Thoracic aorta (tissue), 2 donors: ENCODE data around the gene TLX1. TPM values are rescaled to one million over a fixed set of nuclear protein-coding genes. Genes with fewer than 3 reads are reported as not detected.

Experiments
- ATAC-seq: fragments of 150-250 bp; one replicate; pipeline ENCODE4 v1.8.0; 2017; ENCODE audit warnings: low read depth; ENCODE audit not compliant: insufficient number of reproducible peaks, low FRiP score
- DNase-seq: peaks from one replicate; pipeline ENCODE4 v3.0.0-alpha.2; 2020; ENCODE audit warnings: low spot score
- H3K27ac ChIP-seq, 2 donors: fragments of 200-600 bp; sonication (generic); 1 replicate in 1 of 2; 2 replicates in 1 of 2; pipeline ENCODE4 v1.5.1; 2016; ENCODE audit warnings: mild to moderate bottlenecking in 2 of 2, moderate library complexity in 2 of 2
- H3K27me3 ChIP-seq: fragments of 200-600 bp; sonication (generic); replicated peaks from 2 replicates; pipeline ENCODE4 v1.6.0; 2016; ENCODE audit warnings: mild to moderate bottlenecking; ENCODE audit not compliant: insufficient read depth
- H3K36me3 ChIP-seq: fragments of 200-600 bp; sonication (generic); one replicate; pipeline ENCODE4 v1.5.1; 2016
- H3K4me1 ChIP-seq, 2 donors: fragments of 200-600 bp; sonication (generic); 1 replicate in 1 of 2; 2 replicates in 1 of 2; pipeline versions ENCODE4 v1.5.1 to v1.6.0; 2016; ENCODE audit warnings: low read depth in 2 of 2, mild to moderate bottlenecking in 1 of 2; ENCODE audit not compliant: control insufficient read depth in 1 of 2
- H3K4me3 ChIP-seq: fragments of 200-600 bp; sonication (generic); 2 replicates; pipeline ENCODE4 v1.5.1; 2016; ENCODE audit warnings: mild to moderate bottlenecking
- H3K9me3 ChIP-seq: fragments of 200-600 bp; sonication (generic); 2 replicates; pipeline ENCODE4 v1.5.1; 2016
- total RNA-seq, 2 donors: library from RNA; depleted of rRNA; stranded (reverse); fragments of >200 nt; gene quantifications; one replicate each; pipeline versions ENCODE4 v1.1.0 to v1.2.3, GENCODE V29; 2016
- TF ChIP-seq, protein P1 (sequence below): fragments of 200-600 bp; sonication (generic); IDR thresholded peaks from one replicate; pipeline ENCODE4 v1.5.1; 2019; ENCODE audit warnings: antibody characterized with exemption

The TLX1 gene
- total RNA-seq, 2 donors from 2014 or later = not detected

DNA sequence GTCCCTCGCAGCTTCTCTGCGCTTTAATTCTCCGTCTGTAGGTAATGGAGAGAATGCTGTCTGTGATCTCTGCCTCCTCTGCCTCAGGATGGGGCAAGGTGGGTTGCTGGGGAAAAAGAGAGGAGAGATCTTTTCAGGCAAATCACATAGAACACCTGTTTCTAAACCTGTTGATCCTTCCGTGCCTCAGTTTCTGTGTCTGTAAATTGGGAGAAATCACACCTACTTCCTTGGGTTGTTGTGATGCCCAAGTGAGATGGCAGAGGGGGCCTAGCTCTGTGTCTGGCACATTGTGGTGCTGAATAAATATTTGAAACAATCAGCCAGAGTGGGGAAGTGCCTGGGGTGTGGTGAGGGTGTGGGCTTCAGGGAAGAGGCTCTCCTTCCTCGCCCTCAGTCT lies 40.5 kb upstream of the TLX1 start:
- H3K27me3 ChIP-seq = peaks cover 7% of the 10 kb centered on the region

DNA sequence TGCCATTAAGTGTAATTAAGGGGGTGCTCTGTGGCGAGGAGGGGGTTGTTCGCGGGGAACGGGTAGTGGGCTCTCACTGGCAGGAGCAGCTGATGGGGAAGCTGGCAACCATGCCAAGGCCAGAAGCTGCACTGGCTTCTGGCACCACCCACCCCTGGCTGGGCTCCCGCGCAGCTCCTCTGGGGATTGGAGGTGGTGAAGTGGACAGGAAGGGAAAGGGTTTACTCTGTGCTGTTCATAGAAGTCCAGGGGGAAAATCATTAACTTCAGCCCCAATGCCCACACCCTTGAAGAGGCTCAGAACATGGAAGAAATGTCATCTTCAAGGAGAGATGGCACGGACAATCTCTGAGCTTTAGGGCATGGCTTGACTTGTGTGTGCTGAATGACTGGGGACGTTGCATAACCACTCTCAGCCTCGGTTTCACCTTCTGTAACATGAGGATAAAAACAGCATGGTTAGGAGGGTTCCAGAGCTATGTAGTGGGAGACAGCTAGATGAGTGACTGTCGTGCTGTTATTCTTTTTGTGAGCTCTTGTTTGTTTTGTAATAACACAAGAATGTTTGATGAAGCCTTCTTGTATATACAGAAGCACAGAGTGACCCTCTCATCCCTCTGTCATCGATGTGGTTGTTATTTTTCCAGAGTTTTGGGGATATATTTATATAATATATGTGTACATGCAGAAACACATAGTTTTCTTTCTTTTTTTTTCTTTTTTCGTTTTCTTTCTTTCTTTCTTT lies 39.4 kb upstream of the TLX1 start:
- Histone ChIP-seq H3K36me3 (no peaks in the 10 kb centered on the region), H3K27me3 (peaks cover 10% of the 10 kb centered on the region), H3K4me3 (no peak overlapping the region), H3K27ac (no peak overlapping the region), H3K4me1 (no peaks in the 10 kb centered on the region), H3K9me3 (no peaks in the 10 kb centered on the region)
- DNase-seq (no peak), ATAC-seq (no peak)
- TF ChIP-seq, protein P1, sequence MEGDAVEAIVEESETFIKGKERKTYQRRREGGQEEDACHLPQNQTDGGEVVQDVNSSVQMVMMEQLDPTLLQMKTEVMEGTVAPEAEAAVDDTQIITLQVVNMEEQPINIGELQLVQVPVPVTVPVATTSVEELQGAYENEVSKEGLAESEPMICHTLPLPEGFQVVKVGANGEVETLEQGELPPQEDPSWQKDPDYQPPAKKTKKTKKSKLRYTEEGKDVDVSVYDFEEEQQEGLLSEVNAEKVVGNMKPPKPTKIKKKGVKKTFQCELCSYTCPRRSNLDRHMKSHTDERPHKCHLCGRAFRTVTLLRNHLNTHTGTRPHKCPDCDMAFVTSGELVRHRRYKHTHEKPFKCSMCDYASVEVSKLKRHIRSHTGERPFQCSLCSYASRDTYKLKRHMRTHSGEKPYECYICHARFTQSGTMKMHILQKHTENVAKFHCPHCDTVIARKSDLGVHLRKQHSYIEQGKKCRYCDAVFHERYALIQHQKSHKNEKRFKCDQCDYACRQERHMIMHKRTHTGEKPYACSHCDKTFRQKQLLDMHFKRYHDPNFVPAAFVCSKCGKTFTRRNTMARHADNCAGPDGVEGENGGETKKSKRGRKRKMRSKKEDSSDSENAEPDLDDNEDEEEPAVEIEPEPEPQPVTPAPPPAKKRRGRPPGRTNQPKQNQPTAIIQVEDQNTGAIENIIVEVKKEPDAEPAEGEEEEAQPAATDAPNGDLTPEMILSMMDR = no peak

More for the DNA sequence above, 40.5 kb upstream of the TLX1 start:
- no peak for ATAC-seq
- no peak overlapping the region for H3K4me3 ChIP-seq
- no peak overlapping the region for H3K27ac ChIP-seq
- TF ChIP-seq, protein P1 = no peak
- H3K36me3 ChIP-seq = no peaks in the 10 kb centered on the region
- H3K9me3 ChIP-seq = no peaks in the 10 kb centered on the region
- no peak for DNase-seq
- no peaks in the 10 kb centered on the region for H3K4me1 ChIP-seq

DNA sequence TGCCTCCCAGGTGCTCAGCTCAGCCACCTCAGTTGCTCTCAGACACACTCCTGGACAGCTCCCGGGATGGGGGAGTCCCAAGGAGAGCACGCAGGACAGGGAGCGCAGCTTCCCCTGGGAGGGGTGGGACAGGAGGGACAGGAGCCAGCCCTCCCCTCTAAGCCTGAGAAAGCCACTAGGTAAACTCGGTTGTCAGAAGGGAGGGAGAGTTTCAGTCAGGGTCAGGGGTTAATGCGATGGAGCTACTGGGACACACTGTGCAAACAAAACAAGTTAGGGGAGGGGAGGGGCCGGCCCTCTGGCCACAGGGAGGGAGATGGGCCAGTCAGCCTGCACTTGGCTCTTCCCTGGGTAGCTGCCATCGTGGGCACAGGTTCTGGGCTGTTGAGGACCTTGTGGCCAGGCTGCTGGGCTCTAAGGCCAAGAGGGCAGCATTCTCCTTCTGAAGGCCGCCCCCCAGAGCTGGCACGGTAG lies 38.2 kb upstream of the TLX1 start:
- ATAC-seq (no peak), DNase-seq (no peak)
- no peaks in the 10 kb centered on the region for H3K36me3 ChIP-seq
- TF ChIP-seq, protein P1 = no peak
- no peaks in the 10 kb centered on the region for H3K9me3 ChIP-seq
- H3K4me1 ChIP-seq = no peaks in the 10 kb centered on the region
- peaks cover 10% of the 10 kb centered on the region for H3K27me3 ChIP-seq
- no peak overlapping the region for H3K4me3 ChIP-seq
- H3K27ac ChIP-seq = no peak overlapping the region

DNA sequence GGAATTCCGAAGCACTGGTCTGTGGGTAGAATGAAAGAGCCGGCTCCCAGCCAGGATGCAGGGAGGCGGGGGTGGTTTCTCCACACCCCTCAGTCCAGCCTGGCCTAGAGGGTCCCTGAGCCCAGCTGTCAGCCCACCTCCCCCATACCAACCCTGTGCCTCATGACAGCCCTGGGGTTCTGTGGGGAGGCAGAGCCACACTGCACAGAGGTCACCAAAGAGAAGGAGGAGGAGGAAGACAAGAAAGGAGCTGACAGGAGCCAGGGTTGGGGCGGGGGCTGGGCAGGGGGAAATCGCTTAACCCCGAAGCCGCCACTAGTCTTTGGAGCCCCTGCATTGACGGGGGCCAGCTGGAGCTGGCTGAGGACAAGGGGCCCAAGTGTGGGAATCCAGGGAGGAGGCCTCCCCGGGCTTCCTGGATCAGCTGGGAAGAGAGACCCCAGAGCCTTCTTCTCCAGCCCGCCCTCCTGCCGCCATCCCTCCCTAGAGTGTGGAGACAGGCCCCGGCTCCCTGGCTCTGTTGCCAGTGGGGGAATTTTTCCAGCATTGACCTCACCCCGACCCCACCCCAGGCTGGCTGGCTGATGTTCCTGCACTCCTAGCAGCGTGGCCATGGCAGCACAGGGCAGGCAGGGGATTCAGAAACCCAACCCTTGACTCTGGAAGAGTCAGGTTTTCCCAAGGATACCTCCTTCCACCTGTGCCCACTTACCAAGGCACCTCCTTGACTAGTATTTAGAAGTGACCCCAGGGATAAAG lies 36.8 kb upstream of the TLX1 start:
- Histone ChIP-seq H3K27ac (no peak overlapping the region), H3K4me1 (no peaks in the 10 kb centered on the region), H3K4me3 (no peak overlapping the region), H3K36me3 (no peaks in the 10 kb centered on the region), H3K9me3 (no peaks in the 10 kb centered on the region), H3K27me3 (peaks cover 10% of the 10 kb centered on the region)
- ATAC-seq = no peak
- no peak for DNase-seq
- TF ChIP-seq, protein P1 = no peak

DNA sequence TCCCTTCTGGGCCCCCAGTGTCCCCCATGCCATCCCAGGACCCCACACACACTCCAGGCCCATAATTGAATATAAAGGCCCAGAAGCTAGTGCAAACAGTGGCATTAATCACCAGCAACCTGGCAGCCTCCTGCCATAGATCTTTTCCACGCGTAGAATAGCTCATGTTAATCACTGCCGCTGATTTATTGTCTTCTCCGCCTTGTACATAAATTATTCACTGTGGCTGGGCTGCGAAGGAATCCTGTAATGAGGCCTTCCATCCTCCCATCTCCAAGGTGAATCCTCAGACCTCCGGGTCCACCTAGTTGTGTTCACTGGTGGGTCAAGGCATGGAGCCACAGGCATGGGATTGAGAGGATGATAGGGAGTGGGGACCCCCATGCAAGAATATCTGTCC lies 36.1 kb upstream of the TLX1 start:
- Histone ChIP-seq H3K4me3 (no peak overlapping the region), H3K27ac (no peak overlapping the region), H3K36me3 (no peaks in the 10 kb centered on the region), H3K27me3 (peaks cover 10% of the 10 kb centered on the region), H3K9me3 (no peaks in the 10 kb centered on the region), H3K4me1 (no peaks in the 10 kb centered on the region)
- DNase-seq = no peak
- TF ChIP-seq, protein P1 = no peak
- no peak for ATAC-seq
